RWPE2 (cell line): Measurements from ENCODE around the gene CDK15.

ENCODE experiments used
- ATAC-seq: fragments of 200-7000 bp; cut with Tn5 transposase; 3 replicates; pipeline ENCODE4 v1.9.1; 2021; ENCODE audit warnings: low read depth
- DNase-seq: peaks from one replicate; pipeline ENCODE4 v3.0.0-alpha.2; 2020; ENCODE audit warnings: low spot score
- H3K27ac ChIP-seq: fragments of 450-650 bp; 2 replicates; pipeline ENCODE4 v1.5.1; 2017; ENCODE audit warnings: mild to moderate bottlenecking; ENCODE audit not compliant: poor library complexity, severe bottlenecking
- H3K27me3 ChIP-seq: fragments of 250-450 bp; sonication (Bioruptor Pico); 2 replicates; pipeline ENCODE4 v1.5.1; 2021; ENCODE audit warnings: mild to moderate bottlenecking, moderate library complexity; ENCODE audit not compliant: insufficient read depth, poor library complexity, severe bottlenecking
- H3K36me3 ChIP-seq: fragments of 250-450 bp; sonication (Bioruptor Pico); 2 replicates; pipeline ENCODE4 v1.5.1; 2020; ENCODE audit warnings: low read depth, mild to moderate bottlenecking, moderate library complexity
- H3K4me1 ChIP-seq: fragments of 250-450 bp; sonication (Bioruptor Pico); 2 replicates; pipeline ENCODE4 v1.5.1; 2021; ENCODE audit warnings: mild to moderate bottlenecking, moderate library complexity; ENCODE audit not compliant: insufficient read depth, poor library complexity, severe bottlenecking
- H3K4me3 ChIP-seq: fragments of 250-450 bp; sonication (Bioruptor Pico); 2 replicates; pipeline ENCODE4 v1.5.1; 2021; ENCODE audit warnings: mild to moderate bottlenecking, moderate library complexity; ENCODE audit not compliant: severe bottlenecking
- H3K9me3 ChIP-seq: fragments of 250-450 bp; sonication (Bioruptor Pico); 2 replicates; pipeline ENCODE4 v1.5.1; 2021; ENCODE audit warnings: mild to moderate bottlenecking, moderate library complexity; ENCODE audit not compliant: severe bottlenecking
- TF ChIP-seq, protein P1 (sequence below): fragments of 450-650 bp; IDR thresholded peaks from one replicate; pipeline ENCODE4 v1.5.1; 2017; ENCODE audit warnings: mild to moderate bottlenecking, moderate library complexity; ENCODE audit not compliant: poor library complexity, severe bottlenecking

CDK15 gene

DNA sequence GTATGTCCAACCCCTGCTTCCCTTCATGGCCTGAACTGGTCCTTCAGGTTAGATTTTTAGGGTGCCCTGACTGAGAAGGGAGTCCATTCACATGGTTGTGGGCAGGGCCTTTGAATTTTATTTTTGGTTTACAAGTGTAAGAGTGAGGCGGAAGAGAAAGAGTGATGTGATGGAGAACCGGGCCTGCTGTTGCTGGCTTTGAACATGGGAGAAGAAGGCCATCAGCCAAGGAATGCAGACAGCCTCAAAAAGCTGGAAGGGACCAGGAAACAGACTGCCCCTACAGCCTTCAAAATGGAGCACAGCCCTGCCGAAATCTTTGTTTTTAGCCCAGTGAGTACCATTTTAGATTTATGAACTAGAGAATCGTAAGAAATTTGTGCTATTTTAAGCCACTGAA lies 105.0 kb downstream of the CDK15 start:
- no peak for DNase-seq
- TF ChIP-seq, protein P1, sequence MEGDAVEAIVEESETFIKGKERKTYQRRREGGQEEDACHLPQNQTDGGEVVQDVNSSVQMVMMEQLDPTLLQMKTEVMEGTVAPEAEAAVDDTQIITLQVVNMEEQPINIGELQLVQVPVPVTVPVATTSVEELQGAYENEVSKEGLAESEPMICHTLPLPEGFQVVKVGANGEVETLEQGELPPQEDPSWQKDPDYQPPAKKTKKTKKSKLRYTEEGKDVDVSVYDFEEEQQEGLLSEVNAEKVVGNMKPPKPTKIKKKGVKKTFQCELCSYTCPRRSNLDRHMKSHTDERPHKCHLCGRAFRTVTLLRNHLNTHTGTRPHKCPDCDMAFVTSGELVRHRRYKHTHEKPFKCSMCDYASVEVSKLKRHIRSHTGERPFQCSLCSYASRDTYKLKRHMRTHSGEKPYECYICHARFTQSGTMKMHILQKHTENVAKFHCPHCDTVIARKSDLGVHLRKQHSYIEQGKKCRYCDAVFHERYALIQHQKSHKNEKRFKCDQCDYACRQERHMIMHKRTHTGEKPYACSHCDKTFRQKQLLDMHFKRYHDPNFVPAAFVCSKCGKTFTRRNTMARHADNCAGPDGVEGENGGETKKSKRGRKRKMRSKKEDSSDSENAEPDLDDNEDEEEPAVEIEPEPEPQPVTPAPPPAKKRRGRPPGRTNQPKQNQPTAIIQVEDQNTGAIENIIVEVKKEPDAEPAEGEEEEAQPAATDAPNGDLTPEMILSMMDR, result no peak
- no peak overlapping the region for H3K4me3 ChIP-seq
- H3K27me3 ChIP-seq, result no peaks in the 10 kb centered on the region
- H3K27ac ChIP-seq, result no peak overlapping the region
- no peaks in the 10 kb centered on the region for H3K36me3 ChIP-seq
- ATAC-seq, result no peak
- no peaks in the 10 kb centered on the region for H3K4me1 ChIP-seq
- H3K9me3 ChIP-seq, result no peaks in the 10 kb centered on the region

DNA sequence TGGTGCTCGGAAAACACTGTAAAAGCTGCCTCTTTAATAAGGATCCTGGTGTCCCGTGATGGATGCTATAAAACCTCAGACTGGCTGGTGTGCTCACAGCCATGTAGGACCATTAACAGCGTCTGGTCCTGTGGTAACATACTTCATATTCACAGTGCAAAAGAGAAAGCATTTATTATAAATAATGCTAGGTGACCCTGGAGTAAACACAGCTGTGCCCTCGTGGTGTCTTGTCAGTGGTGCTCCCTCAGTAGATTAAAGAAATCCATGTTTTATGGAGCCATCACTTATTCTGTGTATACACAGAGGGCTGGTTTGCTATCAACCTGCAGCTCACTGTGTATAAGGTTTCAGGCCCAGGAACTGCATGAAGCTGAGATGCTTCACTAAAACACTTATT lies 106.9 kb downstream of the CDK15 start:
- Histone ChIP-seq H3K36me3 (no peaks in the 10 kb centered on the region), H3K27ac (no peak overlapping the region), H3K27me3 (no peaks in the 10 kb centered on the region), H3K4me3 (no peak overlapping the region), H3K9me3 (no peaks in the 10 kb centered on the region), H3K4me1 (no peaks in the 10 kb centered on the region)
- ATAC-seq (no peak), DNase-seq (no peak)
- TF ChIP-seq, protein P1, result no peak

DNA sequence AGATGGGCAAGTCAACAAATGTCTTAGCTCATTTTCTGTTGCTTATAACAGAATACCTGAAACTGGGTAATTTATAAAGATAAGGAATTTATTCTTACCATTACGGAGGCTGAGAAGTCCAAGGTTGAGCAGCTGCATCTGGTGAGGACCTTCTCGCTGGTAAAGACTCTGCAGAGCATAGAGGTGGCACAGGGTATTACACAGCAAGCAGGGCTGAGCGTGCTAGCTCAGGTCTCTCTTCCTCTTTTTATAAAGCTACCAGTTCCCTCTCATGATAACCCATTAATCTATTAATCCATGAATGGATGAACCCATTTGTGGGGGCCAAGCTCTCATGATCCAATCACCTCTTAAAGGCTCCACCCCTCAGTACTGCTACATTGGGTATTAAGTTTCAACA lies 109.1 kb downstream of the CDK15 start:
- Histone ChIP-seq H3K4me1 (no peaks in the 10 kb centered on the region), H3K27me3 (no peaks in the 10 kb centered on the region), H3K27ac (no peak overlapping the region), H3K36me3 (no peaks in the 10 kb centered on the region), H3K9me3 (no peaks in the 10 kb centered on the region), H3K4me3 (no peak overlapping the region)
- ATAC-seq (no peak), DNase-seq (no peak)
- TF ChIP-seq, protein P1, result no peak

DNA sequence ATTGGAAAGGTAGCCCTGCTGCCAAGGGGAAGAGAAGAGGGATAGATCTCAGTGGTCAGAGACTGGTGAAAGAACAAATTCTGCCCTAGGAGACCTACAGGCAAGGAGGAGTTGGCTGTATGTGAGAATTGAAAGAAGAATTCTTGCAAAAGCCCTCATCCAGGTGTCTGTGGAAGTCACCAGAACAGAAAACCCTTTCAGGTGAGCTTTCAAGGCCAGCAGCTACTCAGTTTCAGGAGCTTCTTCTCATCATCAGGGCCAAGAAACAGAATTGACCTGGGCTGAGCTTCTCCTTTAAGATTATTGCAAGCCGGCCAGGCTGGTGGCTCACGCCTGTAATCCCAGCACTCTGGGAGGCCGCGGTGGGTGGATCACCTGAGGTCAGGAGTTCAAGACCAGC lies 110.2 kb downstream of the CDK15 start:
- no peaks in the 10 kb centered on the region for H3K27me3 ChIP-seq
- H3K9me3 ChIP-seq, result no peaks in the 10 kb centered on the region
- no peaks in the 10 kb centered on the region for H3K36me3 ChIP-seq
- ATAC-seq (no peak), DNase-seq (no peak)
- H3K27ac ChIP-seq, result no peak overlapping the region
- TF ChIP-seq, protein P1, result no peak
- no peak overlapping the region for H3K4me3 ChIP-seq
- H3K4me1 ChIP-seq, result no peaks in the 10 kb centered on the region

DNA sequence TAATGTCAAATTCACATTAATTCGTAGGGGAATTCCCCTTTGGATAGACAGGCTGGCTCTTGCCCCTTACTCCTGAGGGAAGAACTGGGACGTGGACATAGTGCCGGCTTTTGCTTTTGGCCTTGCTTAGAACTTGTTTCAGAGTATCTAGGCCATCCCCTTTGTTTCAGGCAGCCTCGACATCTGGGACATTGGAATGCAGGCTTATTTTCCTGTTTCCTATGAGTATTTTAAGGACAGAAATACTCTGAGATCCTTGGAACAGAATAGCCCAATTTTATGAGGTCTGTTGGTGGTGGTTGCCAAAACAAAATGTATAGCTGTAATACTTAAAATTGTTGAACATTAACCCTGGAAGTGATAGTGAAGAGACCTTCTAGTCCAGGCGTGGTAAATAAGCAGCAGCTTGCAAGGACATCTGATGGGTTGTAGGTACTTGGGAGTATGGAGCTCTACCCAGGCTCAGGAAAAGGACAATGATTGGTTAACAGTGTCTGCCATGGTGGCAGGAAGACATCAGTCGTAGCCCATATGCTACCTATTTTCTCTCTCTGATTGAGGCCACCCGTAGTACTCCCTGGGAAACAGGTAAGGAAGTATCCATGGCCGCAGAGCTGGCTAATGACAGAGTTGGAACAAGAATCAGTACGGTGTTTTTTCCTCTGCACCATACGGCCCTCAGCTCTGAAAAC lies 112.4 kb downstream of the CDK15 start:
- H3K4me1 ChIP-seq, result no peaks in the 10 kb centered on the region
- H3K36me3 ChIP-seq, result no peaks in the 10 kb centered on the region
- ATAC-seq (no peak), DNase-seq (no peak)
- TF ChIP-seq, protein P1, result no peak
- H3K4me3 ChIP-seq, result no peak overlapping the region
- no peaks in the 10 kb centered on the region for H3K27me3 ChIP-seq
- H3K27ac ChIP-seq, result no peak overlapping the region
- H3K9me3 ChIP-seq, result no peaks in the 10 kb centered on the region
